Pancreas (tissue), 10 donors: ENCODE results near the gene CFAP251. TPM values are rescaled to one million over a fixed set of nuclear protein-coding genes. Genes with fewer than 3 reads are reported as not detected.
A peak's percentile ranks its signal among the peaks of the same experiment; 100 is the strongest.

Source experiments
- ATAC-seq, 4 donors: fragments of 200-7000 bp; cut with Tn5 transposase; one replicate each; pipeline versions ENCODE4 v1.8.0 to v1.9.1; 2020; ENCODE audit warnings: mild to moderate bottlenecking in 4 of 4, moderate library complexity in 4 of 4
- DNase-seq, 6 donors: peaks; one replicate each; pipeline ENCODE4 v3.0.0-alpha.2; 2020
- FAIRE-seq: peaks from 2 replicates; lab custom pipeline; 2012; peaks lifted over from hg19 to GRCh38; lab: Jason Lieb, UNC
- H3K27ac ChIP-seq, 4 donors: fragments of 200-600 bp; sonication (generic); 1 replicate in 3 of 4; 2 replicates in 1 of 4; pipeline versions ENCODE4 v1.5.0 to v1.8.0; 2020
- H3K27me3 ChIP-seq, 4 donors: fragments of 200-600 bp; one replicate each; pipeline ENCODE4 v1.8.0; 2021
- H3K36me3 ChIP-seq, 3 donors: fragments of 200-600 bp; sonication (generic) in 1 of 3; one replicate each; pipeline versions ENCODE4 v1.5.0 to v1.8.0; 2020 to 2021
- H3K4me1 ChIP-seq, 3 donors: fragments of 200-600 bp; one replicate each; pipeline ENCODE4 v1.8.0; 2021
- H3K4me3 ChIP-seq, 4 donors: fragments of 200-600 bp; sonication (generic) in 2 of 4; one replicate each; pipeline versions ENCODE4 v1.5.0 to v1.8.0; 2020 to 2021
- H3K9me3 ChIP-seq, 4 donors: fragments of 200-600 bp; one replicate each; pipeline ENCODE4 v1.8.0; 2021
- WGBS, 2 donors: extraction: QIAGEN DNeasy Blood & Tissue Kit; methylation state at CpG; one replicate each; pipeline ENCODE4 v1.1.7; 2013; 5-methylcytosine and 5-hydroxymethylcytosine counted together
- intact Hi-C, 3 donors: fragments of 100-400 bp; cut with DNase I; formaldehyde crosslinking; loops; one replicate each; pipeline versions ENCODE4 v1.11.1 to v1.14.2; 2022
- polyA plus RNA-seq, 2 donors: library from polyadenylated mRNA; stranded (reverse); fragments of 200-250 nt; gene quantifications; one replicate each; pipeline ENCODE4 v1.2.3, GENCODE V29; 2013
- total RNA-seq, 6 donors: library from RNA; stranded (reverse); fragmentation: NEBNext Ultra II Directional in 4 of 6; extraction: Animal tissue kit (Norgen Biotek cat#: 25700) in 4 of 6; gene quantifications; one replicate each; pipeline versions ENCODE4 v1.2.1 to v1.2.4, GENCODE V29; 2021 to 2023
- TF ChIP-seq, protein P1 (sequence below), 4 donors: fragments of 200-600 bp; sonication (generic) in 3 of 4; IDR thresholded peaks; one replicate each; pipeline versions ENCODE4 v1.5.0 to v1.8.0; 2021; ENCODE audit warnings: antibody characterized with exemption in 4 of 4
- donor health status: healthy with polysubstance abuse.
- donor health status: DM: no; HTN: no; CAD: no; lungs with moderate emphysema.
- donor health status: DM: no; HTN: no; CAD: no.
- donor health status: control.
- donor health status: control.
- donor health status: Bipolar disorder and iron deficiency.
- donor health status: DM: yes; HTN: yes; CAD: no.
- donor health status: DM: no; HTN: no; CAD: no.
- donor health status: DM: no; HTN: no; CAD: no.
- donor health status: DM: yes; HTN: yes; CAD: no.

Gene CFAP251
- total and polyA plus RNA-seq, 8 donors, result 1.7 to 5.9 (median 3.3) TPM

DNA sequence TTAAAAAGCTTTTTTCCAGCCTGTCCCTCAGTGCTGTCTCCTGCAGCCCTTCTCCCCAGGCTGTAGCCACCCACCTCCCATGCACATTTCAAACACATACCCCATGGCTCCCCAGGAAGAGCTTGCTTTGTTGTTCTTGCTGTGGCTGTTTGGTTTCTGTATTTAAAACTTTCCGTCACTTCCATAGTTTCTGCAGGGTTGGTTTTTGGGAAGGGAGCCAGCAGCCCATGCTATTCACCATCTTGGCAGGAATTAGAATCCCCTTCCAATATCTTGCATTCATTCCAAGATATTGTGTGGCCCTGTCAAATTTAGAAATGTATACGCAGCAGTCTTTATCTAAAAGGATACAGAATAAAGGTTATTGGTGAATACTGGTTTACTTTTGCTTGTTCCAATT lies 29.6 kb downstream of the CFAP251 start:
- WGBS, 2 donors, result 92 to 94% methylated on average over 2 of the region's 2 CpGs
- TF ChIP-seq, protein P1, sequence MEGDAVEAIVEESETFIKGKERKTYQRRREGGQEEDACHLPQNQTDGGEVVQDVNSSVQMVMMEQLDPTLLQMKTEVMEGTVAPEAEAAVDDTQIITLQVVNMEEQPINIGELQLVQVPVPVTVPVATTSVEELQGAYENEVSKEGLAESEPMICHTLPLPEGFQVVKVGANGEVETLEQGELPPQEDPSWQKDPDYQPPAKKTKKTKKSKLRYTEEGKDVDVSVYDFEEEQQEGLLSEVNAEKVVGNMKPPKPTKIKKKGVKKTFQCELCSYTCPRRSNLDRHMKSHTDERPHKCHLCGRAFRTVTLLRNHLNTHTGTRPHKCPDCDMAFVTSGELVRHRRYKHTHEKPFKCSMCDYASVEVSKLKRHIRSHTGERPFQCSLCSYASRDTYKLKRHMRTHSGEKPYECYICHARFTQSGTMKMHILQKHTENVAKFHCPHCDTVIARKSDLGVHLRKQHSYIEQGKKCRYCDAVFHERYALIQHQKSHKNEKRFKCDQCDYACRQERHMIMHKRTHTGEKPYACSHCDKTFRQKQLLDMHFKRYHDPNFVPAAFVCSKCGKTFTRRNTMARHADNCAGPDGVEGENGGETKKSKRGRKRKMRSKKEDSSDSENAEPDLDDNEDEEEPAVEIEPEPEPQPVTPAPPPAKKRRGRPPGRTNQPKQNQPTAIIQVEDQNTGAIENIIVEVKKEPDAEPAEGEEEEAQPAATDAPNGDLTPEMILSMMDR (IDR thresholded peaks at IDR 0.05), result no peak
- ATAC-seq, result no peak
- no peak for DNase-seq
- intact Hi-C loops, result no loop called here
- H3K4me1 ChIP-seq, result no peaks in the 10 kb centered on the region
- H3K27ac ChIP-seq, result no peak overlapping the region
- no peaks in the 10 kb centered on the region for H3K36me3 ChIP-seq
- FAIRE-seq, result no peak
- no peak overlapping the region for H3K4me3 ChIP-seq
- H3K9me3 ChIP-seq, result no peaks in the 10 kb centered on the region
- no peaks in the 10 kb centered on the region for H3K27me3 ChIP-seq

DNA sequence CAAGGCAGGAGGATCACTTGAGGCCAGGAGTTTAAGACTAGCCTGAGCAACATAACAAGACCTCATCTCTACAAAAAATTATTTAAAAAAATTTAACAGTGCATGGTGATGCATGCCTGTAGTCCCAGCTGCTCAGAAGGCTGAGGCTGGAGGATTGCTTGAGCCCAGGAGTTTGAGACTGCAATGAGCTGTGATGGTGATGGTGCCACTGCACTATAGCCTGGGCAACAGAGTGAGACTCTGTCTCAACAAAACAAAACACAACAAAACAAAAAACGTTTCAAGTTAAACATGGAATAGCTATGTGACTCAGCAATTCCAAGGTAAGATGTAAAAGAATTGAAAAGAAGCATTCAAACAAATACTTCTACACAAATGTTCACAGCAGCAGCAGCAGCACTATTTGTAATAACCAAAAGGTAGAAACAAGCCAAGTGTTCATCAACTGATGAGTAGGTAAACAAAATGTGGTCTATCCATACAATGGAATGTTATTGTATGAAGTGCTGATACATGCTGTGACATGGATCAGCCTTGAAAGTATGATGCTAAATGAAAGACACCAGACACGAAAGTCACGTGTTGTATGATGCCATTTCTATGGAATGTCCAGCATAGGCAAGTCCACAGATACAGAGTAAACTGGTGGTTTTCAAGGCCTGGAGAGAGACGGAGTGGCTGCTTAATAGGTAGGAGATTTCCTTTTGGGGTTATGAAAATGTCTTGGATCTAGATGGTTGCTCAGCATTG lies 31.4 kb downstream of the CFAP251 start:
- intact Hi-C loops, result no loop called here
- no peak for FAIRE-seq

DNA sequence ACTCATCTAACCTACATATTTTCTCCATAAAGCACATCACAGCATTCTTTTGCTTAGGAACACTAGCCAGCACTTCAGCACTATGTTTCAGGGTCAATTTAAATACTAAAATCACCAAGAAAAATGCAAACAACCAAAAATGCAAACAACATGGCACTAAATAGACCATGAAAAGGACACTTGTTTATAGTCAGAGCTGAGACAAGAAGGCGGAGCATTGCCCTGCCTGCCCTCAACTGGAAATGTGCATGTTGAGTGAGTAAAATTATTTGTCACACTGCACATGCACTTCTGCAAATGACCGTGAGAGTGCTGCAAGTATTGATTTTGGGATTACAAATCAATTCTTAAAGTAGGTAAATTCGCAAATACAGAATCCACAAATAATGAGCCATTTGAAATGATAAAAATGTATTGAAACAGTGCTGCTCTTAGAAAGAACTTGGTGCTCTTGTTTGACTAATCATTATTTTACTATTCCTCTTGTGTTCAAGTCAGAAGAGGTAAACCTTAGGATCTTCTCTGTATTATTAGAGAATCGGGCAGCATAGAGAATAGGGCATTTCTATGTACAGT lies 34.8 kb downstream of the CFAP251 start:
- Histone ChIP-seq H3K36me3 (no peaks in the 10 kb centered on the region), H3K4me3 (no peak overlapping the region), H3K27ac (no peak overlapping the region), H3K27me3 (no peaks in the 10 kb centered on the region), H3K9me3 (no peaks in the 10 kb centered on the region), H3K4me1 (no peaks in the 10 kb centered on the region)
- no peak for FAIRE-seq
- TF ChIP-seq, protein P1 (IDR thresholded peaks at IDR 0.05), result no peak
- ATAC-seq, result no peak
- 58 to 64% methylated on average over 4 of the region's 4 CpGs for WGBS, 2 donors
- no peak for DNase-seq
- intact Hi-C loops, result no loop called here

More for the DNA sequence above, 31.4 kb downstream of the CFAP251 start:
- Histone ChIP-seq H3K36me3 (no peaks in the 10 kb centered on the region), H3K4me1 (no peaks in the 10 kb centered on the region), H3K27ac (no peak overlapping the region), H3K27me3 (no peaks in the 10 kb centered on the region), H3K9me3 (no peaks in the 10 kb centered on the region), H3K4me3 (no peak overlapping the region)
- WGBS, 2 donors, result 65 to 70% methylated on average over 4 of the region's 4 CpGs
- no peak for DNase-seq
- TF ChIP-seq, protein P1 (IDR thresholded peaks at IDR 0.05), result no peak
- ATAC-seq, result peak in 1 of 4 donors; percentile 18

DNA sequence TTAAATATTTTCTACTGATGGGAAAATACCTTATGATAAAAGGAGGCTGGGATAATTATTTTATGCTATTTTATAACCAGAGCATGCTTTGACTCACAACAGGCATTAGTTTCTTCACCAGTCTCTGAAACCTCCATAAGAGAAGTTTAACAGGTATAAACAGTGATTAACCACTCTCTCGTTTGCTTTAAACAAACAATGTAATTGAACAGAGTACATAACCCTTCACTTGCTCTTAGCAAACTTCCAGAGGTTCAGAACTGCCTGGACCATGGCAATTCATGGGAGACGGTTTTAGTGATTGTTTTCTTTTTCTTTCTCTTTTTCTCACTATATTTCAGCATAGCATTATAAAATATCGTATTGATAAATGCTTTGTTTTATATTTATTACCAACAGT lies 35.3 kb downstream of the CFAP251 start:
- DNase-seq (no peak), FAIRE-seq (no peak), ATAC-seq (peak in 2 of 4 donors; percentile 44 to 71)
- H3K4me1 ChIP-seq, result no peaks in the 10 kb centered on the region
- 44 to 52% methylated on average over 3 of the region's 3 CpGs for WGBS, 2 donors
- intact Hi-C loops, result no loop called here
- TF ChIP-seq, protein P1 (IDR thresholded peaks at IDR 0.05), result no peak
- no peaks in the 10 kb centered on the region for H3K36me3 ChIP-seq
- H3K27ac ChIP-seq, result no peak overlapping the region
- no peaks in the 10 kb centered on the region for H3K27me3 ChIP-seq
- no peaks in the 10 kb centered on the region for H3K9me3 ChIP-seq
- no peak overlapping the region for H3K4me3 ChIP-seq
